Fibroblast of the aortic adventitia (primary cell): ENCODE measurements around the gene MYH16. TPM values are rescaled to one million over a fixed set of nuclear protein-coding genes. Genes with fewer than 3 reads are reported as not detected.
"Not testable (repeated sequence)": the region's sequence is repeated elsewhere in the genome, so short reads cannot be mapped to it uniquely, and the experiment has no call there.

Source experiments
- DNase-seq: peaks from one replicate; pipeline ENCODE4 v3.0.0-alpha.2; 2010; ENCODE audit warnings: low read depth
- H3K4me3 ChIP-seq: 2 replicates; pipeline ENCODE4 v1.5.1; 2011; ENCODE audit warnings: low read depth, mild to moderate bottlenecking, control low read depth, low read length, moderate library complexity
- total RNA-seq: library from RNA; depleted of rRNA; stranded (reverse); fragments of >200 nt; gene quantifications from 2 replicates; pipeline ENCODE4 v1.2.3, GENCODE V29; 2012; ENCODE audit warnings: low replicate concordance
- TF ChIP-seq, protein P1 (sequence below): IDR thresholded peaks from 2 replicates; pipeline ENCODE4 v1.5.1; 2011; ENCODE audit warnings: mild to moderate bottlenecking, low read length, control low read depth, inconsistent platforms; ENCODE audit not compliant: insufficient read depth

Gene MYH16
- total RNA-seq, 1 donor = not detected

DNA sequence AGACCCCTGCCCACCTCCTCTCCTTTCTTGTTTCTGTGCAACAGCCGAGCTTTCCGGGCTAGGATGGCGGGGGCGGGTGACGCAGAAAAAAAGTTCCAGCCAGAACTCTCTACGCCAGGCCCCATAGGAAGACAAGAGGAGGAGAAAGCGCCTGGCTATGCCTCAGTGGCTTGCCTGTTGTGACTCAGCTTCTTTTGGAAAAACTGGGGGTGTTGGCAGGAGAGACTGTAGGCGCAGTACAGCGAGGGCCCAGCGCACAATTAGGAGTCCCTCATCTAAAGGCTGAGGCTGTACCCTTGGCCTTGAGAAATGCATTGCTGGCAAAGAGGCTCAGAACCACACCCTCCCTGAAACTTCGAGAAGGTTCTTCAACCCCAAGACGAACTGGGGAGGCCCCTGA, 36.7 kb upstream of the MYH16 start:
- TF ChIP-seq, protein P1, sequence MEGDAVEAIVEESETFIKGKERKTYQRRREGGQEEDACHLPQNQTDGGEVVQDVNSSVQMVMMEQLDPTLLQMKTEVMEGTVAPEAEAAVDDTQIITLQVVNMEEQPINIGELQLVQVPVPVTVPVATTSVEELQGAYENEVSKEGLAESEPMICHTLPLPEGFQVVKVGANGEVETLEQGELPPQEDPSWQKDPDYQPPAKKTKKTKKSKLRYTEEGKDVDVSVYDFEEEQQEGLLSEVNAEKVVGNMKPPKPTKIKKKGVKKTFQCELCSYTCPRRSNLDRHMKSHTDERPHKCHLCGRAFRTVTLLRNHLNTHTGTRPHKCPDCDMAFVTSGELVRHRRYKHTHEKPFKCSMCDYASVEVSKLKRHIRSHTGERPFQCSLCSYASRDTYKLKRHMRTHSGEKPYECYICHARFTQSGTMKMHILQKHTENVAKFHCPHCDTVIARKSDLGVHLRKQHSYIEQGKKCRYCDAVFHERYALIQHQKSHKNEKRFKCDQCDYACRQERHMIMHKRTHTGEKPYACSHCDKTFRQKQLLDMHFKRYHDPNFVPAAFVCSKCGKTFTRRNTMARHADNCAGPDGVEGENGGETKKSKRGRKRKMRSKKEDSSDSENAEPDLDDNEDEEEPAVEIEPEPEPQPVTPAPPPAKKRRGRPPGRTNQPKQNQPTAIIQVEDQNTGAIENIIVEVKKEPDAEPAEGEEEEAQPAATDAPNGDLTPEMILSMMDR = no peak
- no peak overlapping the region for H3K4me3 ChIP-seq
- no peak for DNase-seq

DNA sequence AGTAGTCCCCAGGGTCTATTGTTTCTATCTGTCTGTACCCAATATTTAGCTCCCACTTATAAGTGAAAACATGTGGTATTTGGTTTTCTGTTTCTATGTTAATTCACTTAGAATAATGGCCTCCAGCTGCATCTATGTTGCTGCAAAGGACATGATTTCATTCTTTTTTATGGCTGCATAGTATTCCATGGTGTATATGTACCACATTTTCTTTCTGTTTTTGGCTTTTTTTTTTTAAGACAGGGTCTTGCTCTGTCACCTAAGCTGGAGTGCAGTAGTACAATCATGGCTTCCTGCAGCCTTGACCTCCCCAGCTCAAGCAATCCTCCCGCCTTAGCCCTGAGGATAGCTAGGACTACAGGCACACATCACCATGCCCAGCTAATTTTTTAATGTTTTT, 34.8 kb upstream of the MYH16 start:
- DNase-seq, H3K4me3 ChIP-seq: not testable (repeated sequence)

DNA sequence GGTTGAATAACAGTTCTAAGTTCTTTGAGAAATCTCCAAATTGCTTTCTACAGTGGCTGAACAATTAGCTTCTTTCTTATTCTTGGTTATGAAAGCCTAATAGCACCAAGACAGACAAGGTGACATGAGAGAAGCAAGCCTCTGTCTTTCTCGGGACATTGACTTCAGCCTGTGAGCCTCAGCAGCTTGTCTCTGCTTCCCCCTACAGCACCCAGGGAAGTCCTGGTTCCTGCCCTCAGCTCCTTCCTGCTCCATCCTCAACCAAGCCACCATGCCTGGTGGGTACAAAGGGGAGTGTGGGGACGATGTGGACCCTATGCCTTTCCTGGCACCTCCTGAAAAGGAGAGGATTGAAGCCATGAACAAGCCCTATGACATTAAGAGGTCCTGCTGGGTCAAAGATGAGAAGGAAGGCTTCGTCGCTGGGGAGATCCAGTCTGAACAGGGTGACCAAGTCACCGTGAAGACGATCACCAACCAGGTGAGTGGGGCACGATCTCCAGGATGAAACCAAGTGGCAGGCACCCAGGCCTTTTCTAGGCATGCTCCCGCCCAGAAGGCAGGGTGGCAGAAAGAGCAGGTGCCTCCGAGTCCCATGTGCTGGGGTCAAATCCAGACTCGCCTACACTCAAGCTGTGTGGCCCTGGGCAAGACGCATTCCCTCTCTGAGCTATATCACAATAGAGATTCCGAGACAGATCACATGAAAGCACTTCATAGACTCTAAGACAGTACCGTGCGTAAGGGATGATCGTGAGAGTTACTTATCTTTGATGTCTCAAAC, 33.9 kb upstream of the MYH16 start:
- TF ChIP-seq, protein P1 = no peak
- H3K4me3 ChIP-seq = no peak overlapping the region
- no peak for DNase-seq

DNA sequence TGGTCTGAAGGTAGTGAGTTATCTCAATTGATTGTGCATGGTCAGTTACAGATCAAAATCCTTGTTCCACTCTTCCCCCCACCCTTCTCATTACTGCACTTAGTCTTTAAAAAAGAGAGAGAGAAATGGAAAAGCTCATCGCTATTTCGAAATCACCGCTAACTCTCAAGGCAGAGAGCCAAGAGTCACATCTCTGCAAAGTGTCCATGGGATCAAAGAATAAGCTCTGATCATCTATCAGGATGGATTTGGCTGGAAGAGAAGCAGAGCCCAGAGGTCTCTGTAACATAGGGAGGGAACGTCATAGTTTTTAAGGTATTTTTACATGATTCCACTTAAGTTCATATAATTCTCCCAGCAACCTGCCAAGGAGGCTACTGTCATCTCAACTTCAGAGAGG, 30.0 kb upstream of the MYH16 start:
- no peak overlapping the region for H3K4me3 ChIP-seq
- TF ChIP-seq, protein P1 = no peak
- no peak for DNase-seq

DNA sequence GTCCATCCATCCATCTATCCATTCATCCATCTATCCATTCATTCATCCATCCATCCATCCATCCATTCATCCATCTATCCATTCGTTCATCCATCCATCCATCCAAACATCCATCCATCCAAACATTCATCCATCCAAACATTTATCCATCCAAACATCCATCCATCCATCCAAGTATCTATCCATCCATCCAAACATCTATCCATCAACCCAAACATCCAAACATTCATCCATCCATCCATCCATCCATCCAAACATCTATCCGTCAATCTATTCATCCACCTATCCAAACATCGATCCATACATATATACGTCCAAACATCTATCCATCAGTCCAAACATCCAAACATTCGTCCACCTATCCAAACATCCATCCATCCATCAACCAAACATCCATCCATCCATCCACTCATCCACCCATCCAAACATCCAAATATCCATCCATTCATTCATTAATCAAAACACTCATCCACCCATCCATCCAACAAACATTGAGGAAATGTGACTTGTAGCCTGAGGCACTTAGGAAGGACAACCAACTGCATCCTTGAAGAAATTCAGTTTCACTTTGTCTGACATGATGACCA, 28.8 kb upstream of the MYH16 start:
- TF ChIP-seq, protein P1 = no peak
- DNase-seq = no peak

DNA sequence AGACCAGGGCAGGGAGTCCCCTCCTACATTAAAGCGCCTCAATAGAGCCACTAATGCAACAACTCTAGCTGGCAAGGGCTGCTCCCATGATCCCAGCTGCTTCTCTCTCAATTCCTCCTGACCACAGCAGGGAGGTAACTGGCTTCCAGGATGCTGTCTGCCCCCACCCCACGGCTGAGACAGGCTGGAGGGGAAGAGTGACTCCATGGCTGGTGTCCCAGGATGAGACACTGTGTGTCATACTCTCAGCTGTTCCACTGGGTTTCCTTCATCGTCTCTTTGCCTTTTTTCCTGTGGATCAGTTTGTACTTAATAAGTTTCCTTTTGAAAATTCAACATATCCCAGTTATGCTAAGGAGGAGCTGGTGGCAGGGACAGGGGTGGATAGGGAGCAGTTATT, 27.7 kb upstream of the MYH16 start:
- TF ChIP-seq, protein P1 = no peak
- DNase-seq = peak; percentile 9
- H3K4me3 ChIP-seq = no peak overlapping the region

More for the DNA sequence above, 28.8 kb upstream of the MYH16 start:
- no peak overlapping the region for H3K4me3 ChIP-seq

DNA sequence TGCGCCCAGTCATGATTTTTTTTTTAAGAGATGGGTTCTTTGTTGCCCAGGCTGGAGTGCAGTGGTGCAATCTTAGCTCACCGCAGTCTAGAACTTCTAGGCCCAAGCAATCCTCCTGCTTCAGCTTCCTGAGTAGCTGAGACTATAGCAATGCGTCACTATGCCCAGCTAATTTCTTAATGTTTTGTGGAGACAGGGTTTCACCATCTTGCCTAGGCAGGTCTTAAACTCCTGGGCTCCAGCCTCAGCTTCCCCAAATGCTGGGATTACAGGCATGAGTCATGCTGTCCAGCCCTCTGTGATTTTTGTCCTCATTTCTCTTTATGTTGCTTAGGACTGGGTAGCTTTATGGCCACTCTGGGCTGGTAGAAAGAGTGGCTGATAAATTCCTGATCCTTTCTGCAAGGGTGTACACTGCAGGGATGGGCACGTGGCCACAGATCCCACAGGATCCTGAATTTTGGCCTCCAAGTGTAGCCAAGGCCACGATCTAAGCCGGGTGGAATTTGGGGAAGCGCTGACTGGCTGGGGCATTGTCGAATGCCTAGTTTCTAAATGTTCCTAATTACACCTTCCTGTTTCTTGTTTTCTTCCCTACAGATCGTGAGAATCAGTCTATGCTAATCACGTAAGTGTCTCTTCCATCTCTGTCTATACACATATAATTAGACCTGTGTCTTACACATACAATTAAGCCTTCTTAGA, 24.1 kb upstream of the MYH16 start:
- no peak overlapping the region for H3K4me3 ChIP-seq
- TF ChIP-seq, protein P1 = no peak
- no peak for DNase-seq
